ENCODE data around the gene PLCH1. TPM values are rescaled to one million over a fixed set of nuclear protein-coding genes. Genes with fewer than 3 reads are reported as not detected.

PLCH1 gene
- total RNA-seq, 1 experiment from 2014 or later: 0.12 TPM

- no TSS peak for BruUV-seq (replicated peaks)
- CTCF ChIA-PET: interaction anchor here (0.6 to 1.0 kb wide), 3 partner anchors 29 to 1563 kb away, joined by 3 to 4 read pairs (median 3); no protein-coding TSS in a partner anchor
- POLR2A ChIA-PET: no interaction called here
Observed at GRCh38 chr3:155598671-155599070, 146.2 kb downstream of the PLCH1 start.

GRCh38 chr3:155596615-155597014 is 148.3 kb downstream of the PLCH1 start:
- POLR2A ChIA-PET: interaction anchor here (0.6 kb wide), 1 partner anchor 903 kb away, joined by 3 read pairs; no protein-coding TSS in a partner anchor
- no peak overlapping the region for H3K27ac Mint-ChIP-seq (ENCODE audit: low read depth, unreplicated experiment)
- intact Hi-C loops (cut with micrococcal nuclease): no loop called here

More at GRCh38 chr3:155598671-155599070, 146.2 kb downstream of the PLCH1 start:
- no peak for DNase-seq (ENCODE audit: unreplicated experiment)
- no peak for TF ChIP-seq CTCF (IDR thresholded peaks at IDR 0.05; ENCODE audit: unreplicated experiment)
- H3K9me3 Mint-ChIP-seq (ENCODE audit: unreplicated experiment): no peaks in the 10 kb centered on the region
- H3K27ac Mint-ChIP-seq (ENCODE audit: low read depth, unreplicated experiment): no peak overlapping the region
- H3K36me3 Mint-ChIP-seq (ENCODE audit: insufficient read depth, unreplicated experiment): peaks cover 6% of the 10 kb centered on the region
- no peak overlapping the region for H3K4me3 Mint-ChIP-seq (ENCODE audit: unreplicated experiment)
- H3K4me1 Mint-ChIP-seq (ENCODE audit: insufficient read depth, unreplicated experiment): no peaks in the 10 kb centered on the region
- intact Hi-C loops (cut with micrococcal nuclease): no loop called here
- no peaks in the 10 kb centered on the region for H3K27me3 Mint-ChIP-seq (ENCODE audit: insufficient read depth, unreplicated experiment)

GRCh38 chr3:155595371-155595770 is 149.5 kb downstream of the PLCH1 start:
- POLR2A ChIA-PET: interaction anchor here (0.9 kb wide), 1 partner anchor 11 kb away, joined by 5 read pairs; no protein-coding TSS in a partner anchor
- intact Hi-C loops (cut with micrococcal nuclease): no loop called here
- CTCF ChIA-PET: no interaction called here

More at GRCh38 chr3:155596615-155597014, 148.3 kb downstream of the PLCH1 start:
- H3K27me3 Mint-ChIP-seq (ENCODE audit: insufficient read depth, unreplicated experiment): no peaks in the 10 kb centered on the region
- BruUV-seq (replicated peaks): no TSS peak
- no peak for TF ChIP-seq CTCF (IDR thresholded peaks at IDR 0.05; ENCODE audit: unreplicated experiment)
- H3K36me3 Mint-ChIP-seq (ENCODE audit: insufficient read depth, unreplicated experiment): peaks cover 6% of the 10 kb centered on the region
- no peaks in the 10 kb centered on the region for H3K4me1 Mint-ChIP-seq (ENCODE audit: insufficient read depth, unreplicated experiment)
- DNase-seq (ENCODE audit: unreplicated experiment): no peak
- CTCF ChIA-PET: no interaction called here
- H3K4me3 Mint-ChIP-seq (ENCODE audit: unreplicated experiment): no peak overlapping the region
- no peaks in the 10 kb centered on the region for H3K9me3 Mint-ChIP-seq (ENCODE audit: unreplicated experiment)

GRCh38 chr3:155594526-155595187 is 150.2 kb downstream of the PLCH1 start:
- ChIA-PET POLR2A (no interaction called here), CTCF (interaction anchor here (0.7 kb wide), 1 partner anchor 26 kb away, joined by 3 read pairs; no protein-coding TSS in a partner anchor)
- intact Hi-C loops (cut with micrococcal nuclease): no loop called here
- DNase-seq (ENCODE audit: unreplicated experiment): no peak
- H3K4me1 Mint-ChIP-seq (ENCODE audit: insufficient read depth, unreplicated experiment): no peaks in the 10 kb centered on the region
- H3K27me3 Mint-ChIP-seq (ENCODE audit: insufficient read depth, unreplicated experiment): no peaks in the 10 kb centered on the region
- no TSS peak for BruUV-seq (replicated peaks)
- no peak overlapping the region for H3K4me3 Mint-ChIP-seq (ENCODE audit: unreplicated experiment)
- H3K9me3 Mint-ChIP-seq (ENCODE audit: unreplicated experiment): no peaks in the 10 kb centered on the region
- H3K27ac Mint-ChIP-seq (ENCODE audit: low read depth, unreplicated experiment): no peak overlapping the region
- TF ChIP-seq CTCF (IDR thresholded peaks at IDR 0.05; ENCODE audit: unreplicated experiment): no peak
- H3K36me3 Mint-ChIP-seq (ENCODE audit: insufficient read depth, unreplicated experiment): peaks cover 6% of the 10 kb centered on the region

More at GRCh38 chr3:155595371-155595770, 149.5 kb downstream of the PLCH1 start:
- BruUV-seq (replicated peaks): no TSS peak
- TF ChIP-seq CTCF (IDR thresholded peaks at IDR 0.05; ENCODE audit: unreplicated experiment): no peak
- DNase-seq (ENCODE audit: unreplicated experiment): no peak
- Mint-ChIP-seq H3K27me3 (ENCODE audit: insufficient read depth, unreplicated experiment) (no peaks in the 10 kb centered on the region), H3K9me3 (ENCODE audit: unreplicated experiment) (no peaks in the 10 kb centered on the region), H3K27ac (ENCODE audit: low read depth, unreplicated experiment) (no peak overlapping the region), H3K4me1 (ENCODE audit: insufficient read depth, unreplicated experiment) (no peaks in the 10 kb centered on the region), H3K4me3 (ENCODE audit: unreplicated experiment) (no peak overlapping the region), H3K36me3 (ENCODE audit: insufficient read depth, unreplicated experiment) (peaks cover 6% of the 10 kb centered on the region)
